ENCODE measurements around the gene MCC.

MCC gene

DNA sequence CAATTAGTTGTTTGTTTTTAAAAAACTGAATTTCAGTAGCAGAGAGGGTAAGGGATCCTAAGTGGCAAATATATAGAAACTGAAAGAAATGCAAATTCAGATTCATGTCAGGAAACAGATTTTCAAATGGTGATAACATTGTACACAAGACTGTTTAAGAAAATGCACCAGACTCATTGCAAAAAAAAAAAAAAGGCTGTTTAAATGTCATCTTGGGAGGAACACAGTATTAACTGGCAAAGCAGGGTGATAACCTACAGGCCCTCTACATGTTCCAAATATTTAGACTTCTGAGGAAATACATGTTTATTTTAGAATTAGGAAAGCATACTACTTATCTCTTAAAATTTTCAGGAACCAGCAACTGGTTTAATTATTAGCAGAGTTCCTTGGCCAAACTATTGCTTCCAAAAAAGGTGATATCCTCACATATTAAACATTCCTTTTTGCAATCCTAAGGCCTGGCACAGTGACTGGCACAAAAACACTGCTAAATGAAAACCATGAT, 167.9 kb downstream of the MCC start:
- DNase-seq: no peak

DNA sequence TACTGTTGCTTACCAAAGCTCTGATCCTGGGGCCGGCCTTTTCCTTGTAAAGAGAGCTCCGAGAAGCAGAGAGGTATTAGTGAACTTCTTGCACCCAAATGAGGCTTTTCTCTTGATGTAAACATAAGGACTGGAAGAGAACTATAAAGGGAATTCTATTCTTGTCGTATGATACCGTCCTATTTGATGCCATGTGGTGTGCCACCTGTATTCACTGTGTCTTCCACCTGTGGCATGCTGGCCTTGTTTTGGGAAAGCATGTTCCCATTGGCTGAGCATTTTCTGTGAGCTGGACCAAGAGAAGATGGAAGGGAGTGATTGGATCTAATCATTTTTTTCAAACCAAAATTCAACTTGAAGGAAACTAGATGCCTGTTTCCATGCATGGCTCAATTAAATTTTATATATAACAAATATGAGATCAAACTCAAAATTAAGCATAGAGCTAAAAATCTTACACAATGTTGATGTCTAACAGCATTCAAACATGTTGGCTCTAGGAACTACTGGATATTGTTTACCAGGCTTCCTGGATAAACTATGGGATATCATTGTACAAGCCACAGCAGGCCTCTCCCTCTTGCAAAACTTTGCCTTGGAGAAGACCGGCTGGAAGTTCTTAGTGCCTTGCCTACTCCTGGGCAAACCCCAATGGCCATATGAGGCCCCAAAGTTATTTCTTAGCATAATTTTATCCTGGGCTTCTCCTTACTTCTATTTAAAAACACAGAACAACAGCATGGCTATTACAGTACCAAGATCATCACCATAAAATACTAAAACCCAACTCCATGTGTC, 168.8 kb downstream of the MCC start:
- no peak for DNase-seq

DNA sequence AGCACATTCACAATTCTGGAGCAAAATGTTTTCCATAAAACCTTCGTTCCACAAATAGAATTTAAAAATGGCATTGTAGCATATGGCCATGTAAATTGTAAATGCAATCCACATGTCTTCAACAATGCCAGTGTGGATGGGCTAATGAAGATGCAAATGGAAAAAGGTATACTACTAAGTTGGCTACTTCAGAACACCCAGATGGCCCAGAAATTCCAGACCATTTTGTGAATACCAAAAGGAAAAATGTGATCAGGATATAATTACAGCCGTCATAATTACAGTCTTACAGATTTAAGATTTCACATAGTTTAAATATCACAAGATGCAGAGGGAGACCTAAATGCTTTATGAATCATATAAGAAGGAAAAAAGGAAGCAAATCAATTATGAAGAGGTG, 170.6 kb downstream of the MCC start:
- no peak for DNase-seq

DNA sequence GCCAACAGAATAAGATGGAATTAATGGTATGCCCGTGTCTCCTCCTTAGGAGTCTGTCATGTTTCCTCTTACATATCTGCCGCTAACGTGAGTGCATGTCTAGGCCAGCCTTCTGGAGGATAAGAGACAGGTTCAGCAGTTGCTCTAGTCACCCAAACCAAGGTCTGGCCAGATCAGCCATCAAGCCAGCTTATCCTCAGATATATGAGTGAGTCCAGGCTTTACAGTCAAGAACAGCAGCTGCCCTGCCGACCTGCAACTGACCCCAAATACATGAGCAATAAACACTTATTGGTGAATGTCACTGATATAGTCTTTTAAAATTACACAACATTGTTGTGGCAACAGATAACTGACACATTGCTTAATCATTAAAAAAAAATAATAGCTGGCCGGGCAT, 177.0 kb downstream of the MCC start:
- DNase-seq: no peak

DNA sequence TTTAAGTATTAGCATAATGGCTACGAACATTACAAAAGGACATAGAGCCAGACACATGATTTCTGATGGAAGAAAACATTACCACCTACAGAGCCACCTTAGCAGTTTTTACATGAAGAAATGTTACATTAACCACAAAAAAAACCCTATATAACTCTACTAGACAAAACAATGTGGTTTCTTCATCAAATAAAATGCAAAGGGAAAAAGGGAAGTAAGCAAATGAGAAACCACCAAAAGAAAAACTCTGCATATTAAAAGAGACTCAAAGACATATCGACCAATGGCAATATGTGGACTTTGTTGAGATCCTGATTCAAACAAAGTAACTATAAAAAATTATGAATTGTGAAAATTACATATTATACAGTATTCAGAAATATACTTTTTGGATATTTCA, 186.1 kb downstream of the MCC start:
- no peak for DNase-seq

DNA sequence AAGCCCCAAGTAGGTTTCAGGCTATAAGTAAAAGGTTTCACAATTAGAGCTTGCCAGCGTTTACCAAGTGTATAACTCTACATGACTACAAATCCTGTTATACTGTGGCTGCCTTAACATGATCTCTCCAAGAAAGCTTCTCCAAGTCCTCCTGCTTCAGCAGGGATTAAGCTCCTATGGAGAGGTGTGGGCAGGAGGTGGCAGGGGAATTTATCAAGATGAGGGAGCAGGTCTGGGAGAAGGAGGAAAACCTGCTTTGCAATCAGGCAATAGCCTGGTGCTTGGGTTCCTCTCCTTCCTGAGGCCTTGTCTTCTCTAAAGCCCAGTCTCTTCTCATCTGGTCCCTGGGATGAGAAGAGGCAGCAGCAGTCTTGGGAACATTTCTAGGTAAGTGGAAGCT, 188.7 kb downstream of the MCC start:
- DNase-seq: no peak

DNA sequence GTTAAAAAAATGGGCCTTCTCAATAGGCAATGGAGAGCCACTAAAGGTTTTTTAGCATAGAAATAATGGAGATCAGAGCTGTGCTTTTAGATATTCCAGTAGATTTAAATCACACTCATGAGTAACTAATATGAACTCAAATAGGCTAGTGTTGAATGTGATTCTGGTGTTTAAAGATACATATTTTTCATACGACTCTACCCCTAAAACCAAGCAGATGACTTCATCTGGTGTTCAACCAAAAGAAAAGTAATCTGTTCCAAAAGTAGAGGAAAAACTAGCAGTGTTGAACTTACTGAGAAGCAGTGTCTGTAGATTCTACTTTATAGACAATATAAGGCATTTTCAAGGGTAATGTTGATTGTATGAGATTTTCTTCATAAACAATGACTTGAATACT, 191.6 kb downstream of the MCC start:
- no peak for DNase-seq

DNA sequence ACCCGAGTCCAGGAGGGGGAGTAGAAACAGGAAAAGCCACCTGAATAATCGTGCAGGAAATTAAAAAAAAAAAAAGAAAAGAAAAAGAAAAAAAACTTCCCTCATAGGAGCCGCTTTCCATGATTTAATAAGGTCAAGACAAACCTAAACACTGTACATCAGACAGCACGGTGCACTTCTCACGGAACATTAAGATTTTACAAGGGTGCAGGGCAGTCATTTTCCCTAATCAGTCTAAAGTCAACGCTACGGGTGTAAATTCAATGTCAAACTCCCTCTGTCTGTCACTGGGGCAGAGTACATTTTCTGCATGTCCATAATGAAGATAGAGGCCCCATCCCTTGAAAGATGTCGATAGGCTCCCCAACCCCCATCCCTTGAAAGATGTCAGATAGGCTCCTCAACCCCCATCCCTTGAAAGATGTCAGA, 193.1 kb downstream of the MCC start:
- DNase-seq: no peak

DNA sequence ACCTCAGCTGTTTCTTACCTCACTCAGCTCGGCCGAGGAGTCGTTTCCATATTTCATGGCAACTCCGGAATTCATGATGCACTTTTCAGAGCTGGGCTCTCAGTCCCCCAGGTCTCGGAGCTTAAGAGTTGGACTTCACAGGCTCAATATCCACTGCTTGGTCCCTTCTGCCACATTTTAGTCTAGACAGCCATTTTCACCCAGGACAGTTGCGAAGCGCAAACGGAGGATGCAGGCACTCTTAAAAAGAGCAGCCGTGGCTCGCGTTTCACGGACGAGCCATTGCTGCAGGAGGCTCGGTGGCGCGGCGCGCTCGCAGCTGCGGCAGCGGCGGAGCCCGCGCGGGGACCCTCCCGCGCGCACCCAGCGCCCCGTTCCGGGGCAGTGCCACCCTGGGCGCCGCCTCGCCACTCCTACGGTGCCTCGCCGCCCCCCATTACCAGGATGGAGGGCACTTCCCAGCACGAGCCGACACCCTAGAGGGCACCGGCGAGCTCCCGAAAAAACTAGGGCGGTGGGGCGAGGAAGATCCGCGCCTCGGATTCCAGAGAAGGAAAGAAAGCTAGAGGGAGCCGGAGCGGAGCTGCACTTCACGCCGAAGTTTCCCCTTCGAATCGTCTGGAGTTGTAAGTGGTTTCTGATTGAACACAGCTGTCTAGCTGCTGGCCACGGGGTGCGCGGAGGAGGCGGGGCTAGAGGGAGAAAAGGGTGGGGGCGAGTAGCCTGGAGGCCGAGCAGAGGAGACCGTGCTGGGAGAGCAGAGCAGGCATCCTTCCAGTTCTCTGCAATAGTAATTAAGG, 193.7 kb downstream of the MCC start:
- peak; percentile 6 to 80 (median 63) for DNase-seq

DNA sequence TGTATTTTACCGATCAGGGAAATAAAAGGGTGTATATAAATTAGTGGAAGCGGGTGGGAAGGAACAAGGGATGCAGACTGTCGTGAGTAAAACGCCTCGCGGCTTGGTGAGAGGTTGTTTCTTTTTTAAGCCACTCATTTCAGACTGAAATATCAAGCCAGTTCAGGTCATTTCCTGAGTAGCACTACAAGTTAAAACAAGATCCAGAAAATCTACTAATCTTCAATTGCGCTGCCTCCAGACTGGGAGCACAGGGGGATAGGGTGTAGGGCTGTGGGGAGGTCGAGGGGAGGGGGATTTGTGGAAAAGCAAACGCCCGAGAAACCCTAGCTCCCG, 194.3 kb downstream of the MCC start:
- DNase-seq: peak in 2 of 56 donors; percentile 5 to 23

DNA sequence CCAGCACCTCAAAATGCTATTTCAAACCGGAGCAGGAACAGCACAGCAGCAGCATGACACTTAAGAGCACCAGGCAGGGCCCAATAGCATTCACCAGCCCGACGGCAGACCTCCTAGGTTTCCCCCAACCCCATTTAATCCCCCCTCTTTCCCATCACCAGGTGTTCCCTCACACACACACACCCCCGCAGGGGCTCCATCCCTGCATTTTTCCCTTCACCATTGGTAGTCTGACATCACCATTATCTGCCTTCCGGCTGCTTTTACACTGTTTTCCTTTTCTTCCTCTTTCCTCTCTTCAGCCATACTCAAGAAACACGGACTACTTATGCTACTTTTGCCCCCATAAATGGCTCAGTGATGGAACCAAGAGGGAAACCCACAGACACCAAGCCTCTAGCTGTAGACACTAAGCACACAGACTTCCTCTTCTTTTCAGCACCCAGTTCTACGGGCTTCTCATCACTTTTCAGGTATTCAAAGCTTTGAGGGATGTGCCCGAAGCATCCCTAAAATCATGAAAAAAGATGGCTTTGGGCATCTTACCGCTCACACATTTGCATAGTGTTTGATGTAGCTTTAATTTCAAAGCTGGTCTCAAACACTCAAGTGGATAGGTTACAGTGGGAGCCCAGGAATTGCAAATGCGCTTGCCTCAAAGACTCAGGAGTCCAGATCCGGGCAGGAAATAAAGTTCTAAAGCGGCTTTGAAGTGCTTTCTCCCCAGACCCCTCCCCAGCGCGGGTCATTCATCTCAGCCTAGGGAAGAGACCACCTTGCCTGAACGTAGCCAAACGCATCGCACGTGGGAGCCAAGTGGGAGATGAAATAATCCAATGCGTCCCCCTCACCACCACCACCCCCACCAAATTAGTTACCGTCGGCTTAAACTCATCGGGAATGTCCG, 194.9 kb downstream of the MCC start:
- DNase-seq: peak in 1 of 56 donors; percentile 10

DNA sequence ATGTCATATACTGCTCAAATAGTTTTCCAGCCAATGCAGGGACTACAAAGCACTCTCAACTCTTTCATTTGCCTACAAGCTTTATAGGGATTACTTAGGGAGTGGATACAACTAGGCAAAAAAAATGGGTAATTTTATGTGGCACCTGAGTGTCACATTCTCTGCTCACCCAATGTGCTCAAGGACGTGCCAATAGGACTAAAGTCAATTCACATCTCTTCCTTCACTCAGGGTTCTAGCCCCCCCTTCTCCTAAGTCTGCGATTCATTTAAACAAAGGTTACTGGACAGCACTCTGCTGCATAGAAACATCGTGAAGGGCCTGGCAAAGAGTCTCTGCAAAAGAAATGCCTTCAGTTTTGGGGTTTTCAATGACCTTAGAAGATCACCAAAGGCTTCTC, 195.8 kb downstream of the MCC start:
- no peak for DNase-seq

DNA sequence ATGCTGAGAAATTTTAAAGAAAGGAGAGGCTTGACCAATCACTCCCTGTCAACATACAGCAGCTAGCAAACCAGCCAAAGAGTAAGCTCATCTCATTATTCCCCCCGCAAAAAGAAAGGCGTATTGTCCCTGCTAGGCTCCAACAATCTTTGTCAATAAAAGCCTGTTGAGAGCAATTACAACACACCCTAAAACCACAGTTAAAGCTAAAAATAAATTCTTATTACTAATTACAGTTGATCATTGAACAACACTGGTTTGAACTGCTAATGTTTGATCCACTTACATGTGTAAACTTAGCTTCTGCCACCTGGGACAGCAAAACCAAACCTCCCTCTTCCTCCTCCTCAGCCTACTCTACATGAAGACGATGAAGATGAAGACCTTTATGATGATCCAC, 204.7 kb downstream of the MCC start:
- no peak for DNase-seq

DNA sequence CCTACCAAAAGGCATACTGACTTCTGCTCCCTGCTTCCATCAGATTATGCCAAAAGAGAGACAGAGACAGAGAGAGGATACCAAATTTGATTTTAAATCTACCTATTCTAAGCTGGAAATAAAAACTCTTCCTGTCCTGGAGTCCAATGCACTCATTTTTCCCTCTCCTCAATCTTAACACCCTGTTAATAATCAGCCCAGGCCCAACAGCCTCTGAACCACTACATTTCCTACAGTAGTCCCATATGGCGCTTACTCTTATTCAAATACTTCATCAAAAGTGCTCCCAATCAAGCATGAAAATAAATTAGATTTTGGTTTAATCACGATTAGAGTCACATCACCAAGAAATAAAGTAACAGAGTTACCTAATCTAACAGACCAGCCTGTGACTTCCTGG, 205.8 kb downstream of the MCC start:
- DNase-seq: no peak

DNA sequence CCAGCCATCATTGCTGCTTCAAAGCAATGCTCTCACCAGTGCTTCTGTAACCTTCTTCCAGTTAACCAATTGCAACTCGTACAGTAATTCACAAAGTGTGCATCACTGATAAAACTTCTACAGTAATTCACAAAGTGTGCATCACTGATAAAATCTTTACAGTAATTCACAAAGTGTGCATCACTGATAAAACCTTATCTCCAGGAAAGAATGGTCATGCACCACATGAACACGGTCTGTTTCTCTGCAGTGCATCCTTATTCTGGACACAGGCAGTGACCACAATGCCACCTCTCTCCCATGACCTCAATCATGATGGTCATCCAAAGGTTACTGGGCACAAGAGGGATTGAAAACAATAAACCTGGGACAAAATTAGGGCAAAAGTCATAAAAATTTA, 207.1 kb downstream of the MCC start:
- no peak for DNase-seq

DNA sequence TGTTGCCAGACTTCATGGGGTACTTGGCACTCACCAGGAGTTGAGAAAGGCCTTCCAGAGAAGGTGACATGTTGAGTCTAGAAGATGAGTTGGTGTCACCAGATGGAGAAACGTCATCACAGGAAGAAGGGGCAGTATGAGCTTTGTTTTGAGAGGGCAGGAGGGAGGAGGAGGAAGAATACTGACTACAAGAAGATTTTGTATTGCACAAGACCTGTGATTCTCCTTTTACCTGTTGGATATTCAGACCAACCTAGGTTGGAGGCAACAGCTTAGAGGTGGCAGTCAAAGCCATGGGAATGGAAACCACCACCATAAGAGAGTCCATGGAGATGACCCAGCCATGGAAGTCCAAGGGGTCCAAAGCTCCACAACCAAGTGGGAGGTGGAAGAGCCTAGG, 207.7 kb downstream of the MCC start:
- no peak for DNase-seq

DNA sequence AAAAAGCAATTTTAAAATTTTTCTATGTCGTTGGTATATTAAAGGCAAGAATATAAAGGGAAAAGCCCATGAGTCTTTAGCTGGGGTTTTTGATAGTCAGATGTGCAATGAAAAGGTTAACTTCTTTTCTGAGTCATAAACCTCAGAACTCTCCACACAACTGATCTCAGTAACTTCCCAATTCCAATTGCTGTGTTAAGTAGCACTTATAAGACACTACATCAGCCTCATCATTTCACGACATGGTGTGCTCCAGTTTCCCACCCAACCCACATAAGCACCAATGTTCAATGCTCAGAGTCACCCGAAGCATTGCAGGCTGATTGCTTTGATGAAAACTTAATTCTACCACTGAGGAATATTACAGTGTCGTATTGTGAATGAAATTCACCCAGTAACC, 209.3 kb downstream of the MCC start:
- DNase-seq: no peak

DNA sequence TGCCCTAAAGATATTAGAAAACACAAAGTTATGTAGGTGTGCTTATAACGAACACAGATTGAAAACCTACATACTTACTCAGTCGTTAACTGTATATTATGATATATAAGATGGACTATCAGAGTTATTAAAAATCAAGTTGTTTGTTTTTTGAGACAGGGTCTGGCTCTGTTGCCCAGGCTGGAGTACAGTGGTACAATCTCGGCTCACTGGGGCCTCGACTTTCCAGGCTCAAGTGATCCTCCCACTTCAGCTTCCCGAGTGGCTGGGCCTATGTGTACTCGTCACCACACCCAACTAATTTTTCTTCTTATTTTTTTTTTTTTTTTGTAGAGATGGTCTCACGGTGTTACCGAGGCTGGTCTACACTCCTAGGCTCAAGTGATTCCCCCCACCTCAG, 211.8 kb downstream of the MCC start:
- no peak for DNase-seq

DNA sequence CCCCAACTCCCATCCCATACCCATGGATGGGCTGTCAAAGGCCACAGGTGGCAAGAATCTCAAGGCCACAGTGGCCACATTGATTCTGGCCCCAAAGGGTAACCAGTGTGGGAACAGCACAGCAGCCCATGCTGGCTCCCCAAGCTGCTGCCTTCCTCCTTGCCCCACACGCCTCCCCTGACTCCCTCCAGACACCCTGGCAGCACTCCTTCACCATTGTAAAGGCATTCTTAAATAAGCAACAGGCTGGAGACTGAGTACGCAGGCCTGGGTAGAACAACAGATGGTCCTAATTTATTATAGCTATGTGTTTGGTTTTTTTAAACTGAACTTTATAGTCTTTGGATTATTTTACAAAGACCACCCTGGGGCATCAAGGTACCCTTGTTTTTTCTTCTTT, 212.3 kb downstream of the MCC start:
- no peak for DNase-seq

DNA sequence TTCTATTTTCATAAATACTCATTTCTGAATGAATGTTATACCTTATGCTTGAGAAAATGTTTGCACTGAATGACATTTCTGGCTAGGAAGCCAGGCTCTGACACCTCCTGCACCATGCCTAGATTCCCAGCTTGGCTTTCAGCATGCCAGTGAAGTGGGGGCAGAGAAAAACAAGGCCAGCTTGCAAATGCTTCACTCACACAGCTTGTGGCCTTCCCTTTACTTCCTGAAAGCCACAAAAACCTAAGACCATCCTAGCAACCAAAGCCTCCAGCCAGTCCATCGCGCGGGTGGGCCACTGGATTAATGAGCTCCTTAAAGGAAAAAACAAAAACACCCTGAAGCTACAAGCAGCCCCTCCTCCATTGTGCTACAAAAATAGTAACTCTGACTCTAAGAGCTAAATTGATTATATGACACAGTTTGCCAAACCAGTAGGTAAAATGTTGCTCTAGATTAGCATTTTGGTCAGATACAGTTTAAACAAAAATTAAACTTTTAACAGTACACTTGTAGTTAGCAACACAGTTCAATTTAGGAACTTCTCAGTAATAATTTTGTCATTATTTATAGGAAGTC, 213.3 kb downstream of the MCC start:
- peak in 31 of 56 donors; percentile 3 to 63 (median 17) for DNase-seq

DNA sequence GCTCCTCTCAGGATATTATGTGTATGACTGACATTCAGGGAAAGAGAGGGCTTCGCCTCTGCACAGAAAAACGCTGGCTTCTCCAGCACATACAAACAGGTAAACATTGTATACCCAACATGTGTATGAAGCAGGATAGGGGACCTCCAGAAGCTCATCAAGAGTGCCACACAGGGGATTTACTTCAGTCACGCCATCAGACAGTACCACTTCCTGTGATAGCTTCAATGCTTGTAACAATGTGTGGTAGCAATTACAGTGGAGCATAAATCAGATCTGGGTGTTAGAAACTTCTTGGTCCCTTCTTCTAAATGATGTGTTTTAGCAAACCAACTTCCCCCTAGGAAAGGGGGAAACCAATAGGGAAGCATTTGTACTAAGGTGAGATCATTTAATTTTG, 214.3 kb downstream of the MCC start:
- no peak for DNase-seq
